Measurements from ENCODE around the gene SEMA5A. TPM values are rescaled to one million over a fixed set of nuclear protein-coding genes. Genes with fewer than 3 reads are reported as not detected.

SEMA5A gene
- total RNA-seq, 1 experiment from 2014 or later = 0.15 TPM

DNA sequence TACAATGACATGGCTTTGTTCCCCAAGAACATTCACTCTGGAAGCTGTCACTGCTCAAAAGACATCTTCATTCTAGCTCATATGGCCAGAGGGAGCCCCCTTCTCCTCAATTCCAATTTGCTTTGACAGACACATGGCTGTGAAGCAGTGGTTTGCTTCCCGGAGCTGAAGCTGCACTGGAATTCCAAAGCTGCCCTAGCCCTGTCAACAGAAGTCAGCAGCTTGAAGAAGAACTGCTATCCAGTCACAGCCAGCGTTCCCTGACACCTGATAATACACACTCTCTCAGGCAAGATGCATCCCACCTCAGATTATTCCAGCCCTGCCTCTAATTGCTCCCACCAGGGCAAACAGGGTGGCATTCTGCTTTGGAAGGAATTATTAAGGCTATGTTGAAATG is 93.7 kb downstream of the SEMA5A start:
- BruUV-seq (replicated peaks) = no TSS peak
- Histone ChIP-seq H3K27ac (ENCODE audit: low read length) (no peak overlapping the region), H3K4me3 (ENCODE audit: low read depth in 2 of 2, low read length in 2 of 2) (no peak overlapping the region), H3K36me3 (ENCODE audit: control insufficient read depth, insufficient read depth, low read length) (no peaks in the 10 kb centered on the region), H3K9me3 (ENCODE audit: control insufficient read depth, insufficient read depth, low read depth, low read length) (no peaks in the 10 kb centered on the region), H3K27me3 (ENCODE audit: control insufficient read depth, insufficient read depth, low read length) (no peaks in the 10 kb centered on the region), H3K4me1 (ENCODE audit: control insufficient read depth, insufficient read depth, low read length) (no peaks in the 10 kb centered on the region)
- no peak for DNase-seq (ENCODE audit: low read depth, low spot score)
- POLR2A ChIA-PET = no interaction called here
- CTCF ChIA-PET = no interaction called here
- intact Hi-C loops (cut with micrococcal nuclease; ENCODE audit: unreplicated experiment) = no loop called here
- in situ Hi-C loops (cut with HindIII; ENCODE audit: low pct_unique_long_range_greater_than_20kb, low sequenced_read_pairs) = no loop called here
- TF ChIP-seq, protein P1, sequence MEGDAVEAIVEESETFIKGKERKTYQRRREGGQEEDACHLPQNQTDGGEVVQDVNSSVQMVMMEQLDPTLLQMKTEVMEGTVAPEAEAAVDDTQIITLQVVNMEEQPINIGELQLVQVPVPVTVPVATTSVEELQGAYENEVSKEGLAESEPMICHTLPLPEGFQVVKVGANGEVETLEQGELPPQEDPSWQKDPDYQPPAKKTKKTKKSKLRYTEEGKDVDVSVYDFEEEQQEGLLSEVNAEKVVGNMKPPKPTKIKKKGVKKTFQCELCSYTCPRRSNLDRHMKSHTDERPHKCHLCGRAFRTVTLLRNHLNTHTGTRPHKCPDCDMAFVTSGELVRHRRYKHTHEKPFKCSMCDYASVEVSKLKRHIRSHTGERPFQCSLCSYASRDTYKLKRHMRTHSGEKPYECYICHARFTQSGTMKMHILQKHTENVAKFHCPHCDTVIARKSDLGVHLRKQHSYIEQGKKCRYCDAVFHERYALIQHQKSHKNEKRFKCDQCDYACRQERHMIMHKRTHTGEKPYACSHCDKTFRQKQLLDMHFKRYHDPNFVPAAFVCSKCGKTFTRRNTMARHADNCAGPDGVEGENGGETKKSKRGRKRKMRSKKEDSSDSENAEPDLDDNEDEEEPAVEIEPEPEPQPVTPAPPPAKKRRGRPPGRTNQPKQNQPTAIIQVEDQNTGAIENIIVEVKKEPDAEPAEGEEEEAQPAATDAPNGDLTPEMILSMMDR (IDR thresholded peaks at IDR 0.05) = no peak
- no peak for TF ChIP-seq POLR2AphosphoS5 (IDR thresholded peaks at IDR 0.05; ENCODE audit: low read depth, low read length)
- no peak for TF ChIP-seq TCF7L2 (IDR thresholded peaks at IDR 0.05; ENCODE audit: low read depth, low read length)
- TF ChIP-seq SIN3A (IDR thresholded peaks at IDR 0.05; ENCODE audit: borderline replicate concordance, insufficient read depth, low read depth, low read length) = no peak
- TF ChIP-seq, protein P2, sequence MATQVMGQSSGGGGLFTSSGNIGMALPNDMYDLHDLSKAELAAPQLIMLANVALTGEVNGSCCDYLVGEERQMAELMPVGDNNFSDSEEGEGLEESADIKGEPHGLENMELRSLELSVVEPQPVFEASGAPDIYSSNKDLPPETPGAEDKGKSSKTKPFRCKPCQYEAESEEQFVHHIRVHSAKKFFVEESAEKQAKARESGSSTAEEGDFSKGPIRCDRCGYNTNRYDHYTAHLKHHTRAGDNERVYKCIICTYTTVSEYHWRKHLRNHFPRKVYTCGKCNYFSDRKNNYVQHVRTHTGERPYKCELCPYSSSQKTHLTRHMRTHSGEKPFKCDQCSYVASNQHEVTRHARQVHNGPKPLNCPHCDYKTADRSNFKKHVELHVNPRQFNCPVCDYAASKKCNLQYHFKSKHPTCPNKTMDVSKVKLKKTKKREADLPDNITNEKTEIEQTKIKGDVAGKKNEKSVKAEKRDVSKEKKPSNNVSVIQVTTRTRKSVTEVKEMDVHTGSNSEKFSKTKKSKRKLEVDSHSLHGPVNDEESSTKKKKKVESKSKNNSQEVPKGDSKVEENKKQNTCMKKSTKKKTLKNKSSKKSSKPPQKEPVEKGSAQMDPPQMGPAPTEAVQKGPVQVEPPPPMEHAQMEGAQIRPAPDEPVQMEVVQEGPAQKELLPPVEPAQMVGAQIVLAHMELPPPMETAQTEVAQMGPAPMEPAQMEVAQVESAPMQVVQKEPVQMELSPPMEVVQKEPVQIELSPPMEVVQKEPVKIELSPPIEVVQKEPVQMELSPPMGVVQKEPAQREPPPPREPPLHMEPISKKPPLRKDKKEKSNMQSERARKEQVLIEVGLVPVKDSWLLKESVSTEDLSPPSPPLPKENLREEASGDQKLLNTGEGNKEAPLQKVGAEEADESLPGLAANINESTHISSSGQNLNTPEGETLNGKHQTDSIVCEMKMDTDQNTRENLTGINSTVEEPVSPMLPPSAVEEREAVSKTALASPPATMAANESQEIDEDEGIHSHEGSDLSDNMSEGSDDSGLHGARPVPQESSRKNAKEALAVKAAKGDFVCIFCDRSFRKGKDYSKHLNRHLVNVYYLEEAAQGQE (IDR thresholded peaks at IDR 0.05; ENCODE audit: insufficient read depth in 1 of 2, low read depth in 2 of 2, low read length in 1 of 2) = no peak
- ATAC-seq = no peak

DNA sequence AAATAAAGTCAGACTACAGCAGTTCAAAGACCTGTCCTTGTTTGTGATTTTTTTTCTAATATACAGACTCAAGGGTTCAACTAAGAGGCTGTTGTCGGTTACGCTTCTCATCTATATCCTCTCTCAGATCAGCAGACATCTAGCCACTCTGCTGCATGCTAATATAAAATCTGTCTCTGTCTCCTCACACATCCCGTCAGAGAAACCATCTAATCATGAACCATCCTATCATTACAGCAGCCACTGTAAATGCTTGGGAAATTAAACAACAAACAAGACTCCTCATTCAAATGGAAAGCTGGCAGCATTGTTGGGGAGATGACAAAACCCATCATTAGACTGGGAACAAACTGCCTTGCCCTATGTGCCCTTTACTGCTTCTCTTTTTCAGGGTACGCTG is 94.8 kb downstream of the SEMA5A start:
- ChIA-PET CTCF (no interaction called here), POLR2A (no interaction called here)
- no peak for ATAC-seq
- Histone ChIP-seq H3K4me3 (ENCODE audit: low read depth in 2 of 2, low read length in 2 of 2) (no peak overlapping the region), H3K27ac (ENCODE audit: low read length) (no peak overlapping the region), H3K9me3 (ENCODE audit: control insufficient read depth, insufficient read depth, low read depth, low read length) (no peaks in the 10 kb centered on the region), H3K36me3 (ENCODE audit: control insufficient read depth, insufficient read depth, low read length) (no peaks in the 10 kb centered on the region), H3K4me1 (ENCODE audit: control insufficient read depth, insufficient read depth, low read length) (no peaks in the 10 kb centered on the region), H3K27me3 (ENCODE audit: control insufficient read depth, insufficient read depth, low read length) (no peaks in the 10 kb centered on the region)
- in situ Hi-C loops (cut with HindIII; ENCODE audit: low pct_unique_long_range_greater_than_20kb, low sequenced_read_pairs) (no loop called here), intact Hi-C loops (cut with micrococcal nuclease; ENCODE audit: unreplicated experiment) (no loop called here)
- DNase-seq (ENCODE audit: low read depth, low spot score) = no peak
- no TSS peak for BruUV-seq (replicated peaks)
- TF ChIP-seq, protein P2 (IDR thresholded peaks at IDR 0.05; ENCODE audit: insufficient read depth in 1 of 2, low read depth in 2 of 2, low read length in 1 of 2) = no peak
- TF ChIP-seq TCF7L2 (IDR thresholded peaks at IDR 0.05; ENCODE audit: low read depth, low read length) = no peak
- TF ChIP-seq SIN3A (IDR thresholded peaks at IDR 0.05; ENCODE audit: borderline replicate concordance, insufficient read depth, low read depth, low read length) = no peak
- no peak for TF ChIP-seq POLR2AphosphoS5 (IDR thresholded peaks at IDR 0.05; ENCODE audit: low read depth, low read length)
- TF ChIP-seq, protein P1 (IDR thresholded peaks at IDR 0.05) = no peak
